DOHH2 (cell line): Measurements from ENCODE around the gene S100A13.
"Not testable (repeated sequence)": the region's sequence is repeated elsewhere in the genome, so short reads cannot be mapped to it uniquely, and the experiment has no call there.

Experiments
- H3F3A ChIP-seq: fragments of 200-600 bp; sonication (generic), shearing (Covaris generic); 2 replicates; pipeline ENCODE4 v1.6.0; 2016; ENCODE audit warnings: antibody characterized with exemption, mild to moderate bottlenecking; ENCODE audit not compliant: control insufficient read depth, insufficient read depth
- H3K27ac ChIP-seq: fragments of 200-600 bp; sonication (generic); 2 replicates; pipeline ENCODE4 v1.5.1; 2014; ENCODE audit warnings: low read depth, mild to moderate bottlenecking, low read length, moderate library complexity
- H3K27me3 ChIP-seq: fragments of 200-600 bp; sonication (generic); 2 replicates; pipeline ENCODE4 v1.6.1; 2014; ENCODE audit warnings: mild to moderate bottlenecking, low read length, mixed read lengths; ENCODE audit not compliant: control insufficient read depth
- H3K36me3 ChIP-seq: fragments of 200-600 bp; sonication (generic); 2 replicates; pipeline ENCODE4 v1.6.1; 2014; ENCODE audit warnings: mild to moderate bottlenecking, low read length, moderate library complexity, mixed read lengths; ENCODE audit not compliant: control insufficient read depth
- H3K4me1 ChIP-seq: fragments of 200-600 bp; sonication (generic); 2 replicates; pipeline ENCODE4 v1.6.1; 2014; ENCODE audit warnings: mild to moderate bottlenecking, low read length, mixed read lengths; ENCODE audit not compliant: control insufficient read depth
- H3K4me2 ChIP-seq: fragments of 200-600 bp; sonication (generic); 2 replicates; pipeline ENCODE4 v1.6.0; 2014; ENCODE audit warnings: mild to moderate bottlenecking, low read length, moderate library complexity
- H3K4me3 ChIP-seq: fragments of 200-600 bp; sonication (generic); 2 replicates; pipeline ENCODE4 v1.5.1; 2014; ENCODE audit warnings: mild to moderate bottlenecking, low read length, mixed read lengths
- H3K79me2 ChIP-seq: fragments of 200-600 bp; sonication (generic); 2 replicates; pipeline ENCODE4 v1.6.1; 2014; ENCODE audit warnings: mild to moderate bottlenecking, low read length, mixed read lengths; ENCODE audit not compliant: control insufficient read depth
- H3K9me2 ChIP-seq: fragments of 200-600 bp; sonication (generic); replicated peaks from 2 replicates; pipeline ENCODE4 v1.6.1; 2014; ENCODE audit warnings: mild to moderate bottlenecking, low read length, mixed read lengths; ENCODE audit not compliant: control insufficient read depth
- H3K9me3 ChIP-seq: fragments of 200-600 bp; sonication (generic); 2 replicates; pipeline ENCODE4 v1.6.1; 2014; ENCODE audit warnings: antibody characterized with exemption, low read length, mixed read lengths; ENCODE audit not compliant: control insufficient read depth, insufficient read depth
- H4K20me1 ChIP-seq: fragments of 200-600 bp; sonication (generic); 2 replicates; pipeline ENCODE4 v1.6.0; 2014; ENCODE audit warnings: low read depth, mild to moderate bottlenecking, antibody characterized with exemption, low read length, moderate library complexity; ENCODE audit not compliant: control insufficient read depth, insufficient read depth
- CTCF ChIP-seq: fragments of 200-600 bp; sonication (generic); IDR thresholded peaks from one replicate; pipeline ENCODE4 v1.5.1; 2014; ENCODE audit warnings: antibody characterized with exemption, mild to moderate bottlenecking, low read depth, low read length; ENCODE audit not compliant: poor library complexity, severe bottlenecking
- EZH2phosphoT487 ChIP-seq: fragments of 200-600 bp; sonication (generic); IDR thresholded peaks from 2 replicates; pipeline ENCODE4 v1.6.1; 2017; ENCODE audit warnings: borderline replicate concordance, mild to moderate bottlenecking, antibody characterized with exemption, low read length, moderate library complexity, mixed read lengths

Gene S100A13

GRCh38 chr1:153642161-153642560, 14.9 kb upstream of the S100A13 start:
- H4K20me1 ChIP-seq = no peaks in the 10 kb centered on the region
- H3K79me2 ChIP-seq = peaks cover 23% of the 10 kb centered on the region
- TF ChIP-seq CTCF (no peak), EZH2phosphoT487 (no peak)
- no peaks in the 10 kb centered on the region for H3K4me1 ChIP-seq
- H3K4me3 ChIP-seq = no peak overlapping the region
- H3K27ac ChIP-seq = no peak overlapping the region
- H3K36me3 ChIP-seq = peaks cover 97% of the 10 kb centered on the region
- no peak overlapping the region for H3K4me2 ChIP-seq
- H3K27me3 ChIP-seq = no peaks in the 10 kb centered on the region
- H3K9me2 ChIP-seq = no peaks in the 10 kb centered on the region
- H3F3A ChIP-seq = peaks cover 17% of the 10 kb centered on the region
- no peaks in the 10 kb centered on the region for H3K9me3 ChIP-seq

GRCh38 chr1:153640861-153641260, 13.6 kb upstream of the S100A13 start:
- Histone ChIP-seq H3K27me3 (no peaks in the 10 kb centered on the region), H3K36me3 (peaks cover 99% of the 10 kb centered on the region), H3K79me2 (peaks cover 36% of the 10 kb centered on the region), H3K9me2 (no peaks in the 10 kb centered on the region), H3K9me3 (no peaks in the 10 kb centered on the region), H3F3A (peaks cover 10% of the 10 kb centered on the region; the same call in 1 of the 2 replicates), H3K4me3 (no peak overlapping the region), H3K4me2 (no peak overlapping the region), H4K20me1 (no peaks in the 10 kb centered on the region), H3K27ac (no peak overlapping the region), H3K4me1 (peaks cover 1% of the 10 kb centered on the region)
- TF ChIP-seq CTCF = no peak
- TF ChIP-seq EZH2phosphoT487 = no peak

- not testable (repeated sequence) for H3K27me3 ChIP-seq, H3K4me2 ChIP-seq, H3F3A ChIP-seq, H3K27ac ChIP-seq, H3K9me2 ChIP-seq, H4K20me1 ChIP-seq, H3K4me1 ChIP-seq, H3K9me3 ChIP-seq, H3K4me3 ChIP-seq
- Histone ChIP-seq H3K79me2 (peaks cover 43% of the 10 kb centered on the region), H3K36me3 (peaks cover 99% of the 10 kb centered on the region)
Observed at GRCh38 chr1:153640213-153640612, 12.9 kb upstream of the S100A13 start.

- Histone ChIP-seq H3K9me3 (no peaks in the 10 kb centered on the region), H4K20me1 (no peaks in the 10 kb centered on the region), H3K36me3 (peaks cover 90% of the 10 kb centered on the region), H3K4me1 (peaks cover 8% of the 10 kb centered on the region), H3K4me3 (no peak overlapping the region), H3K4me2 (no peak overlapping the region), H3K79me2 (peaks cover 52% of the 10 kb centered on the region), H3F3A (peaks cover 4% of the 10 kb centered on the region; the same call in 1 of the 2 replicates), H3K27ac (no peak overlapping the region), H3K27me3 (no peaks in the 10 kb centered on the region), H3K9me2 (no peaks in the 10 kb centered on the region)
- TF ChIP-seq CTCF = no peak
- TF ChIP-seq EZH2phosphoT487 = no peak
Observed at GRCh38 chr1:153639280-153639679, 12.0 kb upstream of the S100A13 start.
